Inflammatory macrophage (primary cell): ENCODE results near the gene FBXL22.

Source experiments
- DNase-seq, 2 donors: peaks; one replicate each; pipeline ENCODE4 v3.0.0-alpha.2; 2020 to 2022
- total RNA-seq, 18 experiments: gene quantifications; one replicate each; lab custom pipeline; 2026; ENCODE audit warnings: mixed read lengths in 6 of 18, inconsistent platforms in 2 of 18; lab: John Stamatoyannopoulos, UW

Gene FBXL22
- 0 to 0.67 (median 0.33) reads per million in 18 experiments for total RNA-seq

- DNase-seq = no peak
Measured at GRCh38 chr15:63597038-63597790, at the start of gene FBXL22. Gene FBXL22 (plus strand): TSS chr15:63597387. CDS start chr15:63597393, 6 bp downstream.

GRCh38 chr15:63551400-63551799, 45.8 kb upstream of the FBXL22 start:
- DNase-seq = peak; percentile 33 to 55

- peak; percentile 64 to 65 for DNase-seq
Measured at GRCh38 chr15:63553388-63553791, 43.8 kb upstream of the FBXL22 start.

GRCh38 chr15:63554337-63554927, 42.8 kb upstream of the FBXL22 start:
- no peak for DNase-seq

GRCh38 chr15:63555507-63555906, 41.7 kb upstream of the FBXL22 start:
- DNase-seq = no peak

GRCh38 chr15:63556246-63556645, 40.9 kb upstream of the FBXL22 start:
- no peak for DNase-seq

- no peak for DNase-seq
Measured at GRCh38 chr15:63556736-63557135, 40.5 kb upstream of the FBXL22 start.

- no peak for DNase-seq
Measured at GRCh38 chr15:63559753-63560152, 37.4 kb upstream of the FBXL22 start.

- DNase-seq = no peak
Measured at GRCh38 chr15:63560741-63561448, 36.3 kb upstream of the FBXL22 start.

GRCh38 chr15:63564093-63564492, 33.1 kb upstream of the FBXL22 start:
- DNase-seq = no peak

GRCh38 chr15:63565536-63566186, 31.5 kb upstream of the FBXL22 start:
- peak in 1 of 2 donors; percentile 29 for DNase-seq

GRCh38 chr15:63572749-63573464, 24.3 kb upstream of the FBXL22 start:
- DNase-seq = no peak

GRCh38 chr15:63573533-63573932, 23.7 kb upstream of the FBXL22 start:
- DNase-seq = no peak

- DNase-seq = no peak
Measured at GRCh38 chr15:63575312-63575711, 21.9 kb upstream of the FBXL22 start.

- DNase-seq = no peak
Measured at GRCh38 chr15:63576441-63576840, 20.7 kb upstream of the FBXL22 start.

- no peak for DNase-seq
Measured at GRCh38 chr15:63582179-63582578, 15.0 kb upstream of the FBXL22 start.

- no peak for DNase-seq
Measured at GRCh38 chr15:63582718-63583426, 14.3 kb upstream of the FBXL22 start.

GRCh38 chr15:63586790-63587189, 10.4 kb upstream of the FBXL22 start:
- no peak for DNase-seq

- DNase-seq = no peak
Measured at GRCh38 chr15:63587527-63587926, 9.7 kb upstream of the FBXL22 start.

- peak in 1 of 2 donors; percentile 25 for DNase-seq
Measured at GRCh38 chr15:63588826-63589225, 8.4 kb upstream of the FBXL22 start.
